ENCODE results near the gene LRRC59. TPM values are rescaled to one million over a fixed set of nuclear protein-coding genes. Genes with fewer than 3 reads are reported as not detected.

LRRC59 gene
- total and polyA plus RNA-seq, 7 donors: 15.9 to 122 (median 48.0) TPM

DNA sequence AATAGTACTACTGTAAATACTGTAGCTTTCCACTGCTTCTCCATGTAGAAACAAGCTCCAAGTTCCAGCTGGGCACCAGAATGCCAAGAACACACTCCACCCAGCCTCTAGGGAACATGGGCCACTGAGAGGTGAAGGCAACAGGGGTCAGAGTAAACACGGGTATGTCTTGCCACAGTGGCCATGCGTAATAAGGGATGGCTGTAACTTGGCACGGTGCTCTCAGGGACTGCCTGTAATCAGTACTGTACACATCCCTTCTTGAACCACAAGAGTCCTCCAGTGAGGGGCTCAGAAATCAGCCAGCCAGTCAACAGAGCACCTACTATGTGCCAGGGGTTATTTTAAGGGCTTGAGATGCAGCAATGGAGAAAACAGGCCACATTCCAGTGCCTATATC, 10.8 kb downstream of the LRRC59 start:
- Histone ChIP-seq H3K4me3 (no peak overlapping the region), H3K36me3 (ENCODE audit: insufficient read depth in 1 of 2, low read depth in 1 of 2) (peaks cover 22 to 100% of the 10 kb centered on the region in 2 donors), H3K27ac (no peak overlapping the region), H3K9me3 (no peaks in the 10 kb centered on the region), H3K27me3 (ENCODE audit: insufficient read depth in 3 of 3, low read length in 2 of 3) (no peaks in the 10 kb centered on the region), H3K4me1 (peaks cover 8% of the 10 kb centered on the region)
- peak in 1 of 4 donors; percentile 19 for ATAC-seq
- DNase-seq: no peak
- intact Hi-C loops (cut with DNase I): no loop called here
- TF ChIP-seq, protein P1, sequence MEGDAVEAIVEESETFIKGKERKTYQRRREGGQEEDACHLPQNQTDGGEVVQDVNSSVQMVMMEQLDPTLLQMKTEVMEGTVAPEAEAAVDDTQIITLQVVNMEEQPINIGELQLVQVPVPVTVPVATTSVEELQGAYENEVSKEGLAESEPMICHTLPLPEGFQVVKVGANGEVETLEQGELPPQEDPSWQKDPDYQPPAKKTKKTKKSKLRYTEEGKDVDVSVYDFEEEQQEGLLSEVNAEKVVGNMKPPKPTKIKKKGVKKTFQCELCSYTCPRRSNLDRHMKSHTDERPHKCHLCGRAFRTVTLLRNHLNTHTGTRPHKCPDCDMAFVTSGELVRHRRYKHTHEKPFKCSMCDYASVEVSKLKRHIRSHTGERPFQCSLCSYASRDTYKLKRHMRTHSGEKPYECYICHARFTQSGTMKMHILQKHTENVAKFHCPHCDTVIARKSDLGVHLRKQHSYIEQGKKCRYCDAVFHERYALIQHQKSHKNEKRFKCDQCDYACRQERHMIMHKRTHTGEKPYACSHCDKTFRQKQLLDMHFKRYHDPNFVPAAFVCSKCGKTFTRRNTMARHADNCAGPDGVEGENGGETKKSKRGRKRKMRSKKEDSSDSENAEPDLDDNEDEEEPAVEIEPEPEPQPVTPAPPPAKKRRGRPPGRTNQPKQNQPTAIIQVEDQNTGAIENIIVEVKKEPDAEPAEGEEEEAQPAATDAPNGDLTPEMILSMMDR (IDR thresholded peaks at IDR 0.05): no peak
- 62 to 67% (median 65%) methylated on average over 3 of the region's 3 CpGs for whole genome bisulfite sequencing, 3 donors

DNA sequence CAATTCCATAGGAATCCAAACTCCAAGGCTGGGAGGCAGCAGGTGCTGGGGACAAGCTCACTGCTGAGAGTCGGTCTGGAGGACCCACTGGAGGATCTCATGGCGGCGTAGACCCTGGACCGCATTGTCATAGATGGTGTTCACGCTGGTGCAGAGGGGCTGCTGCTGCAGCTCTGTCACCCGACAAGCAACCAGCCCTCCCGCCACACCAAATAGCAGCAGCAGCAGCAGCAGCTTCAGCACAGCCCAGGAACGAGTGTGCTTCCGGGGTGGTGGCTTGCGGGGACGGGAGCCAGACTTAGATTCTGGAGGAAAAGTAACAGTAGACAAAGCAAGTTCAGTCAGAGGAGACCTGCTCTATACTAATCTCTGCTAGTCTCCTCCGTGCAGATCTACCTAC, 14.4 kb downstream of the LRRC59 start:
- intact Hi-C loops (cut with DNase I): no loop called here
- DNase-seq: no peak

DNA sequence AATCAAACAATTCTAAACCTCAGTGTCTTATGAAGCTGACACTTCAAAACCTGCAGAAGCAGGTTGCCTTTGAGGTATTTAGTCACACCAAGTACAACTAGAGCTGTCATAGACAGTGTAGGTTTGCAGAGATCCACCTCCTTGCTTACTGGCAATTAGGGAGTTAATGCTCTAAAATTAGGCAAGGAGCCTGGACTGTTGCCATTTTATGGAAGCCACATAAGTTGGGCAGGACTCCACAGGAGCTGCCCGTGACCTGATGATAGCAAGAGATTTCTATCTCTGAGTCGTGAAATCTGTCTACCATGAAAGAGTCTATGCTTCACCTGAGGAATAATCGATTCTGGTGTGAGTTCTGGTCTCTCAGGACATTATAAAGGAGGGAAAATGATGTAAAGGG, 15.4 kb downstream of the LRRC59 start:
- H3K27ac ChIP-seq: no peak overlapping the region
- no peak overlapping the region for H3K4me3 ChIP-seq
- H3K27me3 ChIP-seq (ENCODE audit: insufficient read depth in 3 of 3, low read length in 2 of 3): no peaks in the 10 kb centered on the region
- peaks cover 10 to 66% of the 10 kb centered on the region in 2 donors for H3K36me3 ChIP-seq (ENCODE audit: insufficient read depth in 1 of 2, low read depth in 1 of 2)
- peaks cover 13% of the 10 kb centered on the region for H3K4me1 ChIP-seq
- intact Hi-C loops (cut with DNase I): no loop called here
- peak; percentile 14 to 68 (median 49) for ATAC-seq
- H3K9me3 ChIP-seq: no peaks in the 10 kb centered on the region
- WGBS, 3 donors: 33 to 39% (median 36%) methylated on average over 3 of the region's 3 CpGs
- DNase-seq: no peak
- TF ChIP-seq, protein P1 (IDR thresholded peaks at IDR 0.05): no peak

More for the DNA sequence above, 14.4 kb downstream of the LRRC59 start:
- H3K27me3 ChIP-seq (ENCODE audit: insufficient read depth in 3 of 3, low read length in 2 of 3): no peaks in the 10 kb centered on the region
- peaks cover 15 to 76% of the 10 kb centered on the region in 2 donors for H3K36me3 ChIP-seq (ENCODE audit: insufficient read depth in 1 of 2, low read depth in 1 of 2)
- ATAC-seq: no peak
- no peak overlapping the region for H3K27ac ChIP-seq
- WGBS, 3 donors: 88 to 92% (median 91%) methylated on average over 12 of the region's 12 CpGs
- no peak overlapping the region for H3K4me3 ChIP-seq
- TF ChIP-seq, protein P1 (IDR thresholded peaks at IDR 0.05): no peak
- peaks cover 13% of the 10 kb centered on the region for H3K4me1 ChIP-seq
- H3K9me3 ChIP-seq: no peaks in the 10 kb centered on the region

DNA sequence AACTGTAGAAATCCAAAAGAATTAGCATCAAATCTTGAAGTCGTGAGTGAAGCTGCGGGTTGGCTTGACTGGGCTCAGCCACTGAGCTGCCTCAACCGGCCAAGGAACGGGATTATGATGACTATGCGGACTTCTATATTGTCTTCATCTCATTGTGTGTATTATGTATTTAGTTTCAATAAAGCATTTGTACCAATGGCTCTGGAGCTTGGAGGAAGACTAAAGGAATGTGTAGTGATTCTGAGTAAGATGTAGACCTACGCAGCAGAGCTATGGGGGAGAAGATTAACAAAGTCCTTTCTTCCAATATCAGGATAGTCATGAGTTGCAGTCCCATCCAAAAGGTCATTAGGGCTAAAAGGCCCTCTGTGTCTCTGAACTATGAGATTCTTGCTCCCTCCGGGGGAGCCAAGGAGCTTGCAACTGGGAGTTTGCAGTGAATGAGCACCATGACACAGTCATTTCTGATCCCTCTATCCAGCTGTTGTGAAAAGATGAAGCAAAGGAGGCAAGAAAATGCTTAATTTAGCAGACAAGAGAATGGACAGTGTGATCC, 16.0 kb downstream of the LRRC59 start:
- Histone ChIP-seq H3K27ac (no peak overlapping the region), H3K27me3 (ENCODE audit: insufficient read depth in 3 of 3, low read length in 2 of 3) (no peaks in the 10 kb centered on the region), H3K4me3 (no peak overlapping the region), H3K9me3 (no peaks in the 10 kb centered on the region), H3K36me3 (ENCODE audit: insufficient read depth in 1 of 2, low read depth in 1 of 2) (peaks cover 10 to 60% of the 10 kb centered on the region in 2 donors), H3K4me1 (peaks cover 13% of the 10 kb centered on the region)
- peak in 1 of 4 donors; percentile 17 for ATAC-seq
- TF ChIP-seq, protein P1 (IDR thresholded peaks at IDR 0.05): no peak
- DNase-seq: no peak
- intact Hi-C loops (cut with DNase I): no loop called here
- WGBS, 3 donors: 84 to 88% (median 86%) methylated on average over 7 of the region's 7 CpGs
